ENCODE results near the gene TMEM132C. TPM values are rescaled to one million over a fixed set of nuclear protein-coding genes. Genes with fewer than 3 reads are reported as not detected.

Gene TMEM132C
- total and polyA plus RNA-seq, 2 of the 13 experiments (the other 11 are each of a cell fraction or from before 2014, with no cell fraction given): not detected

- TF ChIP-seq HNF1A (IDR thresholded peaks at IDR 0.05; ENCODE audit: low read depth) (no peak), HNF1A (CRISPR knock-in tag; IDR thresholded peaks at IDR 0.05; ENCODE audit: borderline replicate concordance) (no peak), ZNF552 (CRISPR knock-in tag; IDR thresholded peaks at IDR 0.05; ENCODE audit: borderline replicate concordance) (no peak), ZNF614 (CRISPR knock-in tag; IDR thresholded peaks at IDR 0.05; ENCODE audit: borderline replicate concordance) (no peak), DR1 (CRISPR knock-in tag; IDR thresholded peaks at IDR 0.05) (no peak), ZNF383 (CRISPR knock-in tag; IDR thresholded peaks at IDR 0.05; ENCODE audit: borderline replicate concordance) (no peak), ZNF34 (CRISPR knock-in tag; IDR thresholded peaks at IDR 0.05; ENCODE audit: borderline replicate concordance) (no peak), EHMT2 (IDR thresholded peaks at IDR 0.05; ENCODE audit: borderline replicate concordance, low read depth, low read length) (no peak)
These were observed 427.5 kb downstream of the TMEM132C start (continued) for GRCh38 chr12:128694445-128694844.

- H3K36me3 ChIP-seq (replicated peaks in 1 of 2; ENCODE audit: control insufficient read depth in 1 of 2, insufficient read depth in 2 of 2, low read length in 2 of 2): no peaks in the 10 kb centered on the region
- no peak overlapping the region for H3K4me3 ChIP-seq (replicated peaks in 1 of 3; ENCODE audit: insufficient read depth in 1 of 3, low read depth in 2 of 3, low read length in 3 of 3)
- H3K27ac ChIP-seq (ENCODE audit: extremely low read length, insufficient read depth, low read length): no peak overlapping the region
- POLR2A ChIA-PET: no interaction called here
- FAIRE-seq (no peak), ATAC-seq (no peak), DNase-seq (ENCODE audit: low spot score) (no peak)
- no peak overlapping the region for H3K4me2 ChIP-seq (ENCODE audit: low read depth, low read length)
- intact Hi-C loops (cut with micrococcal nuclease; ENCODE audit: unreplicated experiment): no loop called here
- no peaks in the 10 kb centered on the region for H3K4me1 ChIP-seq (ENCODE audit: insufficient read depth, low read length)
- no peak overlapping the region for H2AFZ ChIP-seq (ENCODE audit: low read length)
- no peaks in the 10 kb centered on the region for H4K20me1 ChIP-seq (ENCODE audit: insufficient read depth, low read length)
- H3K79me2 ChIP-seq (ENCODE audit: insufficient read depth, low read length): no peaks in the 10 kb centered on the region
- H3K9ac ChIP-seq (ENCODE audit: insufficient read depth, low read depth, low read length): no peak overlapping the region
- no peaks in the 10 kb centered on the region for H3K9me3 ChIP-seq (ENCODE audit: low read length)
- no peaks in the 10 kb centered on the region; a peak in 1 of 5 replicates for H3K27me3 ChIP-seq (ENCODE audit: control insufficient read depth in 1 of 2, insufficient read depth in 2 of 2, low read length in 2 of 2)
- CTCF ChIA-PET (ENCODE audit: low intra/inter-chr PET ratio, low total read pairs): no interaction called here
- WGBS (ENCODE audit: low lambda C conversion rate): 31% methylated on average over 11 of the region's 22 CpGs
- BruUV-seq (replicated peaks): no TSS peak
- in situ Hi-C loops (cut with HindIII; ENCODE audit: extremely low pct_ligation_motif_present, low pct_unique_long_range_greater_than_20kb): no loop called here
- TF ChIP-seq ELF4 (CRISPR knock-in tag; IDR thresholded peaks at IDR 0.05; ENCODE audit: borderline replicate concordance) (no peak), ZNF121 (CRISPR knock-in tag; IDR thresholded peaks at IDR 0.05) (no peak), ZBTB44 (CRISPR knock-in tag; IDR thresholded peaks at IDR 0.05) (no peak), ZNF354B (CRISPR knock-in tag; IDR thresholded peaks at IDR 0.05) (no peak), ADNP (CRISPR knock-in tag; IDR thresholded peaks at IDR 0.05) (no peak), E2F5 (CRISPR knock-in tag; conservative IDR thresholded peaks at IDR 0.05) (no peak), SALL1 (CRISPR knock-in tag; IDR thresholded peaks at IDR 0.05) (no peak)
These were observed 428.7 kb downstream of the TMEM132C start for GRCh38 chr12:128695697-128696096.
